ENCODE measurements around the gene SPARC.
"Not testable (repeated sequence)": the region's sequence is repeated elsewhere in the genome, so short reads cannot be mapped to it uniquely, and the experiment has no call there.

SPARC gene

GRCh38 chr5:151699071-151699901 lies 12.6 kb upstream of the SPARC start:
- Histone ChIP-seq H3K4me3 (ENCODE audit: low read length) (no peak overlapping the region), H3K27ac (ENCODE audit: low read length) (no peak overlapping the region), H3K36me3 (ENCODE audit: control insufficient read depth, low read depth, low read length) (no peaks in the 10 kb centered on the region), H3K9me3 (ENCODE audit: control insufficient read depth, low read depth, low read length) (no peaks in the 10 kb centered on the region), H3K4me1 (ENCODE audit: control insufficient read depth, low read depth, low read length) (peaks cover 16% of the 10 kb centered on the region), H3K9ac (ENCODE audit: low read length) (no peak overlapping the region), H3K27me3 (ENCODE audit: control insufficient read depth, insufficient read depth, low read length) (no peaks in the 10 kb centered on the region)

- H3K27ac ChIP-seq (ENCODE audit: low read length); H3K27me3 ChIP-seq (ENCODE audit: control insufficient read depth, insufficient read depth, low read length); H3K9me3 ChIP-seq (ENCODE audit: control insufficient read depth, low read depth, low read length); H3K36me3 ChIP-seq (ENCODE audit: control insufficient read depth, low read depth, low read length); H3K4me3 ChIP-seq (ENCODE audit: low read length); H3K9ac ChIP-seq (ENCODE audit: low read length): not testable (repeated sequence)
- H3K4me1 ChIP-seq (ENCODE audit: control insufficient read depth, low read depth, low read length), result peaks cover 16% of the 10 kb centered on the region
Measured at GRCh38 chr5:151698081-151698480, 11.4 kb upstream of the SPARC start.

DNA sequence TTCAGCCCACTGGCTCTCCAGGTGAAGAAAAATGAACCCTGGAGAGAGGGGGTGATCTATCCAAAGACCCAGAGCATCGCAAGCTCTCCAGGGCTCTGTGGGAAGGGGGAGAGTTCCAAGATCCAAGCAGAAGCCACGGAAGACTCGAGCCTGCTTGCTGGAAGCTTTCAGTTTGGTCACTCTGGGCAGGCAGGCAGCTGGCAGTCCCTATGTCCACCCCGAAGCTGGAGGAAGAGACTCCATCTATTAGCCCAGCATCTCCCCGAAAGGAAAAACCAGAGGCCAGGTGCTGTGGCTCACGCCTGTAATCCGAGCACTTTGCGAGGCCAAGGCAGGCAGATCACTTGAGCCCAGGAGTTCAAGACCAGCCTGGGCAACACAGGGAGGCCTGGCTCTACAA lies 10.7 kb upstream of the SPARC start:
- H3K4me1 ChIP-seq (ENCODE audit: control insufficient read depth, low read depth, low read length), result peaks cover 16% of the 10 kb centered on the region
- H3K9me3 ChIP-seq (ENCODE audit: control insufficient read depth, low read depth, low read length), result no peaks in the 10 kb centered on the region
- no peak overlapping the region for H3K4me3 ChIP-seq (ENCODE audit: low read length)
- H3K9ac ChIP-seq (ENCODE audit: low read length), result no peak overlapping the region
- H3K27ac ChIP-seq (ENCODE audit: low read length), result no peak overlapping the region
- H3K27me3 ChIP-seq (ENCODE audit: control insufficient read depth, insufficient read depth, low read length), result no peaks in the 10 kb centered on the region
- no peaks in the 10 kb centered on the region for H3K36me3 ChIP-seq (ENCODE audit: control insufficient read depth, low read depth, low read length)

- Histone ChIP-seq H3K4me1 (ENCODE audit: control insufficient read depth, low read depth, low read length) (peaks cover 16% of the 10 kb centered on the region), H3K27me3 (ENCODE audit: control insufficient read depth, insufficient read depth, low read length) (no peaks in the 10 kb centered on the region), H3K4me3 (ENCODE audit: low read length) (peak overlapping the region; percentile 36), H3K36me3 (ENCODE audit: control insufficient read depth, low read depth, low read length) (no peaks in the 10 kb centered on the region), H3K9ac (ENCODE audit: low read length) (no peak overlapping the region), H3K9me3 (ENCODE audit: control insufficient read depth, low read depth, low read length) (no peaks in the 10 kb centered on the region), H3K27ac (ENCODE audit: low read length) (no peak overlapping the region)
Measured at GRCh38 chr5:151696470-151697061, 9.9 kb upstream of the SPARC start.

- Histone ChIP-seq H3K9me3 (ENCODE audit: control insufficient read depth, low read depth, low read length) (no peaks in the 10 kb centered on the region), H3K4me3 (ENCODE audit: low read length) (no peak overlapping the region), H3K36me3 (ENCODE audit: control insufficient read depth, low read depth, low read length) (no peaks in the 10 kb centered on the region), H3K27ac (ENCODE audit: low read length) (no peak overlapping the region), H3K4me1 (ENCODE audit: control insufficient read depth, low read depth, low read length) (peaks cover 16% of the 10 kb centered on the region), H3K27me3 (ENCODE audit: control insufficient read depth, insufficient read depth, low read length) (no peaks in the 10 kb centered on the region), H3K9ac (ENCODE audit: low read length) (no peak overlapping the region)
Measured at GRCh38 chr5:151695464-151695863, 8.7 kb upstream of the SPARC start.

DNA sequence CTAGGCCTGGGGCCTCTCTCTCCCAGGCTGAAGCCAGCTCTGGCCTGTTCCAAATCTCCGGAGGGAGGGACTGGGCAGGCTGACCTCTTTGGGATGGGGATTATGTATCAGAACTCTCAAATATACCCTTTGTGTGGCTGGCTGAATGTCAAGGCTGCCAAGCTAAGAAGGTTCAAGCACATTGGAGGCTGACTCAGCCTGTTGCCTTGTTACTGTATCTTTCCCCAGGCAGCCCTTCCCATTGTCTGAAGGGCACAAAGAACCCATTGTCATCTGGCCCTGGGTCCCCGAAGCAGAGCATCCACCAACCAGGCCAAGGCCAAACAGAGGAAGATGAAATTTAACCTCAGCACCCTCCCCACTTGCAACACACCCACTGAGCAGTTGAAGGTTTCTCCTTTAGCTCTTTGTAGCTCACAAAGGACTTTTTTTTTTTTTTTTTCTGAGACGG lies 7.3 kb upstream of the SPARC start:
- no peaks in the 10 kb centered on the region for H3K36me3 ChIP-seq (ENCODE audit: control insufficient read depth, low read depth, low read length)
- H3K27me3 ChIP-seq (ENCODE audit: control insufficient read depth, insufficient read depth, low read length), result no peaks in the 10 kb centered on the region
- H3K9ac ChIP-seq (ENCODE audit: low read length), result no peak overlapping the region
- H3K4me1 ChIP-seq (ENCODE audit: control insufficient read depth, low read depth, low read length), result peaks cover 16% of the 10 kb centered on the region
- no peaks in the 10 kb centered on the region for H3K9me3 ChIP-seq (ENCODE audit: control insufficient read depth, low read depth, low read length)
- no peak overlapping the region for H3K27ac ChIP-seq (ENCODE audit: low read length)
- no peak overlapping the region for H3K4me3 ChIP-seq (ENCODE audit: low read length)

- Histone ChIP-seq H3K27me3 (ENCODE audit: control insufficient read depth, insufficient read depth, low read length) (no peaks in the 10 kb centered on the region), H3K9ac (ENCODE audit: low read length) (no peak overlapping the region), H3K9me3 (ENCODE audit: control insufficient read depth, low read depth, low read length) (no peaks in the 10 kb centered on the region), H3K27ac (ENCODE audit: low read length) (no peak overlapping the region), H3K4me3 (ENCODE audit: low read length) (no peak overlapping the region), H3K4me1 (ENCODE audit: control insufficient read depth, low read depth, low read length) (peaks cover 15% of the 10 kb centered on the region), H3K36me3 (ENCODE audit: control insufficient read depth, low read depth, low read length) (no peaks in the 10 kb centered on the region)
Measured at GRCh38 chr5:151692312-151692711, 5.6 kb upstream of the SPARC start.

- H3K27me3 ChIP-seq (ENCODE audit: control insufficient read depth, insufficient read depth, low read length), result no peaks in the 10 kb centered on the region
- H3K4me1 ChIP-seq (ENCODE audit: control insufficient read depth, low read depth, low read length), result peaks cover 16% of the 10 kb centered on the region
- H3K36me3 ChIP-seq (ENCODE audit: control insufficient read depth, low read depth, low read length), result no peaks in the 10 kb centered on the region
- no peak overlapping the region for H3K9ac ChIP-seq (ENCODE audit: low read length)
- no peak overlapping the region for H3K4me3 ChIP-seq (ENCODE audit: low read length)
- H3K27ac ChIP-seq (ENCODE audit: low read length), result no peak overlapping the region
- H3K9me3 ChIP-seq (ENCODE audit: control insufficient read depth, low read depth, low read length), result no peaks in the 10 kb centered on the region
Measured at GRCh38 chr5:151691706-151692105, 5.0 kb upstream of the SPARC start.

DNA sequence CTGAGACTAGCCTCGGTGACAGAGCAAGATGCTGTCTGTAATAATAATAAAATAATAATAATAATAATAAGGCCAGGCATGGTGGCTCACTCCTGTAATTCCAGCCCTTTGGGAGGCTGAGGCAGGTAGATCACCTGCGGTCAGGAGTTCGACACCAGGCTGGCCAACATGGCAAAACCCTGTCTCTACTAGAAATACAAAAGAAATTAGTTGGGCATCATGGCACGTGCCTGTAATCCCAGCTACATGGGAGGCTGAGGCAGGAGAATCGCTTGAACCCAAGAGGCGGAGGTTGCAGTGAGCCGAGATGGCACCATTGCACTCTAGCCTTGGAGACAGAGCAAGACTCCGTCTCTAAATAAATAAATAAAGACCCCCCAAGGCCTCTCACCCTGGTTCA lies 2.9 kb upstream of the SPARC start:
- peaks cover 18% of the 10 kb centered on the region for H3K4me1 ChIP-seq (ENCODE audit: control insufficient read depth, low read depth, low read length)
- H3K27me3 ChIP-seq (ENCODE audit: control insufficient read depth, insufficient read depth, low read length); H3K9me3 ChIP-seq (ENCODE audit: control insufficient read depth, low read depth, low read length); H3K27ac ChIP-seq (ENCODE audit: low read length); H3K36me3 ChIP-seq (ENCODE audit: control insufficient read depth, low read depth, low read length); H3K4me3 ChIP-seq (ENCODE audit: low read length); H3K9ac ChIP-seq (ENCODE audit: low read length): not testable (repeated sequence)

GRCh38 chr5:151688436-151688835 lies 1.7 kb upstream of the SPARC start:
- H3K4me1 ChIP-seq (ENCODE audit: control insufficient read depth, low read depth, low read length), result peaks cover 27% of the 10 kb centered on the region
- H3K4me3 ChIP-seq (ENCODE audit: low read length), result no peak overlapping the region
- H3K36me3 ChIP-seq (ENCODE audit: control insufficient read depth, low read depth, low read length), result no peaks in the 10 kb centered on the region
- H3K27me3 ChIP-seq (ENCODE audit: control insufficient read depth, insufficient read depth, low read length), result no peaks in the 10 kb centered on the region
- H3K9me3 ChIP-seq (ENCODE audit: control insufficient read depth, low read depth, low read length), result no peaks in the 10 kb centered on the region
- no peak overlapping the region for H3K9ac ChIP-seq (ENCODE audit: low read length)
- no peak overlapping the region for H3K27ac ChIP-seq (ENCODE audit: low read length)

- H3K27ac ChIP-seq (ENCODE audit: low read length), result peak overlapping the region; percentile 13
- H3K4me1 ChIP-seq (ENCODE audit: control insufficient read depth, low read depth, low read length), result peaks cover 27% of the 10 kb centered on the region
- no peaks in the 10 kb centered on the region for H3K9me3 ChIP-seq (ENCODE audit: control insufficient read depth, low read depth, low read length)
Measured at GRCh38 chr5:151685749-151686673, 704 bp downstream of the SPARC start.

More at GRCh38 chr5:151685749-151686673, 704 bp downstream of the SPARC start:
- Histone ChIP-seq H3K36me3 (ENCODE audit: control insufficient read depth, low read depth, low read length) (no peaks in the 10 kb centered on the region), H3K9ac (ENCODE audit: low read length) (peak overlapping the region; percentile 63), H3K27me3 (ENCODE audit: control insufficient read depth, insufficient read depth, low read length) (no peaks in the 10 kb centered on the region), H3K4me3 (ENCODE audit: low read length) (peak overlapping the region; percentile 74)

All from iPS-18a (cell line).